Keratinocyte (primary cell): ENCODE results near the gene SYT6. TPM values are rescaled to one million over a fixed set of nuclear protein-coding genes. Genes with fewer than 3 reads are reported as not detected.

Experiments used
- DNase-seq: peaks from one replicate; pipeline ENCODE4 v3.0.0-alpha.2; 2011; ENCODE audit warnings: low read depth, missing footprints, low spot score
- FAIRE-seq: peaks from 2 replicates; lab custom pipeline; 2011; peaks lifted over from hg19 to GRCh38; lab: Jason Lieb, UNC
- H2AFZ ChIP-seq: 2 replicates; pipeline ENCODE4 v1.6.0; 2012; ENCODE audit warnings: low read length, control low read depth, inconsistent platforms; ENCODE audit not compliant: control insufficient read depth
- H3K27ac ChIP-seq: 2 replicates; pipeline ENCODE4 v1.5.1; 2011; ENCODE audit warnings: low read length; ENCODE audit not compliant: control insufficient read depth, insufficient read depth
- H3K27me3 ChIP-seq: 3 replicates; pipeline ENCODE4 v1.6.0; 2011; ENCODE audit warnings: low read length; ENCODE audit not compliant: control insufficient read depth, insufficient read depth; ENCODE audit errors: extremely low read depth
- H3K36me3 ChIP-seq, 2 experiments: 2 replicates in 1 of 2; 3 replicates in 1 of 2; pipeline ENCODE4 v1.5.1; 2011; ENCODE audit warnings: low read length in 2 of 2, mild to moderate bottlenecking in 1 of 2; ENCODE audit not compliant: control insufficient read depth in 2 of 2, insufficient read depth in 2 of 2; ENCODE audit errors: extremely low read depth in 1 of 2
- H3K4me1 ChIP-seq: 3 replicates; pipeline ENCODE4 v1.5.1; 2011; ENCODE audit warnings: low read length; ENCODE audit not compliant: control insufficient read depth, insufficient read depth; ENCODE audit errors: extremely low read depth
- H3K4me2 ChIP-seq: 3 replicates; pipeline ENCODE4 v1.6.0; 2011; ENCODE audit warnings: low read depth, low read length; ENCODE audit not compliant: control insufficient read depth, insufficient read depth; ENCODE audit errors: extremely low read depth
- H3K4me3 ChIP-seq, 3 experiments: fragments of 200-600 bp in 1 of 3; sonication (generic) in 1 of 3; 2 replicates in 2 of 3; 3 replicates in 1 of 3; pipeline ENCODE4 v1.5.1; 2011 to 2016; ENCODE audit warnings: low read length in 3 of 3, mild to moderate bottlenecking in 3 of 3, control low read depth in 2 of 3, inconsistent platforms in 1 of 3, low read depth in 1 of 3, mixed read lengths in 1 of 3, mixed run types in 1 of 3, moderate library complexity in 1 of 3; ENCODE audit not compliant: control insufficient read depth in 2 of 3, insufficient read depth in 2 of 3; ENCODE audit errors: extremely low read depth in 1 of 3
- H3K79me2 ChIP-seq: 2 replicates; pipeline ENCODE4 v1.6.0; 2012; ENCODE audit warnings: low read length; ENCODE audit not compliant: control insufficient read depth, insufficient read depth
- H3K9ac ChIP-seq: 3 replicates; pipeline ENCODE4 v1.6.0; 2011; ENCODE audit warnings: low read length; ENCODE audit not compliant: control insufficient read depth, insufficient read depth; ENCODE audit errors: extremely low read depth
- H3K9me1 ChIP-seq: 3 replicates; pipeline ENCODE4 v1.6.0; 2011; ENCODE audit warnings: low read length; ENCODE audit not compliant: control insufficient read depth, insufficient read depth; ENCODE audit errors: extremely low read depth
- H3K9me3 ChIP-seq: 2 replicates; pipeline ENCODE4 v1.5.1; 2012; ENCODE audit warnings: low read depth, low read length; ENCODE audit not compliant: control insufficient read depth
- H4K20me1 ChIP-seq: 3 replicates; pipeline ENCODE4 v1.6.0; 2011; ENCODE audit warnings: low read length; ENCODE audit not compliant: control insufficient read depth, insufficient read depth; ENCODE audit errors: extremely low read depth
- CTCF ChIP-seq, 3 experiments: IDR thresholded peaks in 1 of 3; conservative IDR thresholded peaks in 1 of 3; optimal IDR thresholded peaks in 1 of 3; 2 replicates in 2 of 3; 3 replicates in 1 of 3; pipeline versions ENCODE3 to v1.5.1; 2011; ENCODE audit warnings: low read length in 3 of 3, mild to moderate bottlenecking in 3 of 3, moderate library complexity in 2 of 3, control low read depth in 1 of 3, inconsistent platforms in 1 of 3; ENCODE audit not compliant: insufficient read depth in 2 of 3; ENCODE audit errors: extremely low read depth in 1 of 3
- EZH2 ChIP-seq: IDR thresholded peaks from one replicate; pipeline ENCODE4 v1.6.1; 2012; ENCODE audit warnings: inconsistent platforms, mild to moderate bottlenecking, low read length, moderate library complexity
- dilution Hi-C: fragments of 300-500 bp; cut with MboI; formaldehyde crosslinking; loops from one replicate; pipeline ENCODE4 v1.7.0; 2020; ENCODE audit warnings: low sequenced_read_pairs; ENCODE audit not compliant: extremely low pct_ligation_motif_present
- polyA plus RNA-seq, 5 experiments: library from polyadenylated mRNA; depleted of rRNA in 3 of 5; stranded (reverse) in 3 of 5; stranded (forward) in 1 of 5; unstranded in 1 of 5; fragments of >200 nt; gene quantifications; 1 replicate in 1 of 5; 2 replicates in 3 of 5; 3 replicates in 1 of 5; pipeline versions ENCODE4 v1.2.1 to v1.2.3, GENCODE V29; 2011 to 2012; ENCODE audit warnings: missing spikeins in 2 of 5, low read depth in 1 of 5, low replicate concordance in 1 of 5

The SYT6 gene
- polyA plus RNA-seq, 1 donor (not counting 4 experiments of a cell fraction or from before 2014, with no cell fraction given): not detected

- Histone ChIP-seq H3K79me2 (no peaks in the 10 kb centered on the region), H3K9ac (no peak overlapping the region), H3K4me1 (peaks cover 18% of the 10 kb centered on the region), H3K27me3 (no peaks in the 10 kb centered on the region), H3K9me3 (no peaks in the 10 kb centered on the region), H3K4me3 (no peak overlapping the region), H4K20me1 (no peaks in the 10 kb centered on the region), H2AFZ (no peak overlapping the region), H3K27ac (no peak overlapping the region), H3K4me2 (no peak overlapping the region), H3K9me1 (no peaks in the 10 kb centered on the region), H3K36me3 (no peaks in the 10 kb centered on the region)
- no peak for TF ChIP-seq EZH2
- TF ChIP-seq CTCF (optimal IDR thresholded peaks at IDR 0.05 in 1 of 3, IDR thresholded peaks at IDR 0.05 in 1 of 3, conservative IDR thresholded peaks at IDR 0.05 in 1 of 3; ENCODE audit: extremely low read depth in 1 of 3, insufficient read depth in 2 of 3, low read length in 3 of 3): no peak
- no peak for DNase-seq
- dilution Hi-C loops: no loop called here
- no peak for FAIRE-seq
Measured at GRCh38 chr1:114126261-114127095, 27.2 kb downstream of the SYT6 start.

- H3K4me2 ChIP-seq: no peak overlapping the region
- no peak overlapping the region for H3K27ac ChIP-seq
- H3K4me1 ChIP-seq: peaks cover 18% of the 10 kb centered on the region
- H3K4me3 ChIP-seq: no peak overlapping the region
- DNase-seq: no peak
- FAIRE-seq: no peak
- TF ChIP-seq EZH2 (no peak), CTCF (optimal IDR thresholded peaks at IDR 0.05 in 1 of 3, IDR thresholded peaks at IDR 0.05 in 1 of 3, conservative IDR thresholded peaks at IDR 0.05 in 1 of 3; ENCODE audit: extremely low read depth in 1 of 3, insufficient read depth in 2 of 3, low read length in 3 of 3) (no peak)
- no peaks in the 10 kb centered on the region for H3K79me2 ChIP-seq
- no peaks in the 10 kb centered on the region for H3K9me3 ChIP-seq
- no peaks in the 10 kb centered on the region for H4K20me1 ChIP-seq
- no peak overlapping the region for H2AFZ ChIP-seq
- no peaks in the 10 kb centered on the region for H3K27me3 ChIP-seq
- H3K9ac ChIP-seq: no peak overlapping the region
- H3K36me3 ChIP-seq: no peaks in the 10 kb centered on the region
- dilution Hi-C loops: no loop called here
- H3K9me1 ChIP-seq: no peaks in the 10 kb centered on the region
Measured at GRCh38 chr1:114124644-114125043, 29.0 kb downstream of the SYT6 start.
